Right atrium auricular region (tissue), 2 donors: ENCODE measurements around the gene SIRPD. TPM values are rescaled to one million over a fixed set of nuclear protein-coding genes. Genes with fewer than 3 reads are reported as not detected.

Experiments
- DNase-seq: peaks from one replicate; pipeline ENCODE4 v3.0.0-alpha.2; 2019; ENCODE audit warnings: low spot score
- H3K27ac ChIP-seq, 2 donors: fragments of 200-600 bp; sonication (generic); 1 replicate in 1 of 2; 2 replicates in 1 of 2; pipeline ENCODE4 v1.5.1; 2016 to 2019
- H3K27me3 ChIP-seq, 2 donors: fragments of 200-600 bp; sonication (generic); one replicate each; pipeline versions ENCODE4 v1.5.1 to v1.6.0; 2017 to 2019
- H3K36me3 ChIP-seq: fragments of 200-600 bp; sonication (generic); one replicate; pipeline ENCODE4 v1.5.1; 2016
- H3K4me1 ChIP-seq, 2 donors: fragments of 200-600 bp; sonication (generic); one replicate each; pipeline versions ENCODE4 v1.5.1 to v1.6.0; 2017 to 2019
- H3K4me3 ChIP-seq, 2 donors: fragments of 200-600 bp; sonication (generic); 1 replicate in 1 of 2; 2 replicates in 1 of 2; pipeline ENCODE4 v1.5.1; 2017 to 2019; ENCODE audit warnings: mild to moderate bottlenecking in 1 of 2, moderate library complexity in 1 of 2
- H3K9me3 ChIP-seq, 2 donors: fragments of 200-600 bp; sonication (generic); one replicate each; pipeline ENCODE4 v1.5.1; 2019
- CTCF ChIP-seq, 2 donors: fragments of 200-600 bp; sonication (generic); IDR thresholded peaks; one replicate each; pipeline ENCODE4 v1.5.1; 2019; ENCODE audit warnings: antibody characterized with exemption in 2 of 2
- total RNA-seq, 2 donors: library from RNA; depleted of rRNA; stranded (reverse); fragments of >200 nt; gene quantifications; one replicate each; pipeline ENCODE4 v1.1.0, GENCODE V29; 2016

The SIRPD gene
- total RNA-seq, 2 donors from 2014 or later: not detected

- no peaks in the 10 kb centered on the region for H3K4me1 ChIP-seq
- H3K4me3 ChIP-seq: no peak overlapping the region
- no peak for DNase-seq
- no peaks in the 10 kb centered on the region for H3K36me3 ChIP-seq
- no peaks in the 10 kb centered on the region for H3K9me3 ChIP-seq
- H3K27ac ChIP-seq: no peak overlapping the region
- no peaks in the 10 kb centered on the region for H3K27me3 ChIP-seq
- no peak for TF ChIP-seq CTCF (IDR thresholded peaks at IDR 0.05)
Measured at GRCh38 chr20:1486566-1486965, 70.9 kb downstream of the SIRPD start.

GRCh38 chr20:1484438-1485116 lies 72.9 kb downstream of the SIRPD start:
- no peaks in the 10 kb centered on the region for H3K27me3 ChIP-seq
- H3K4me3 ChIP-seq: no peak overlapping the region
- DNase-seq: no peak
- no peak for TF ChIP-seq CTCF (IDR thresholded peaks at IDR 0.05)
- no peaks in the 10 kb centered on the region for H3K4me1 ChIP-seq
- H3K27ac ChIP-seq: no peak overlapping the region
- no peaks in the 10 kb centered on the region for H3K36me3 ChIP-seq
- H3K9me3 ChIP-seq: no peaks in the 10 kb centered on the region

Other genes starting within 250 kb of the SIRPD start
- 1 to 10 TPM; 2.9 to 3.9 TPM for gene SDCBP2, start 228.6 kb downstream of the SIRPD start, total RNA-seq
- 10 to 100 TPM; 73.5 to 98.7 TPM for gene FKBP1A, start 164.7 kb downstream of the SIRPD start, total RNA-seq
- gene NSFL1C, start 90.9 kb downstream of the SIRPD start, total RNA-seq: 10 to 100 TPM; 28.5 to 34.3 TPM
- 1 to 10 TPM; 2.6 to 4.4 TPM for gene SIRPB2, start 66.3 kb downstream of the SIRPD start, total RNA-seq
- gene SIRPB1, start 62.3 kb upstream of the SIRPD start, total RNA-seq: 1 to 10 TPM; 3.7 to 5.7 TPM
- gene SIRPG, start 100.1 kb upstream of the SIRPD start, total RNA-seq: not detected